HepG2 (cell line): ENCODE measurements around the gene ETV2. TPM values are rescaled to one million over a fixed set of nuclear protein-coding genes. Genes with fewer than 3 reads are reported as not detected.
A peak's percentile ranks its signal among the peaks of the same experiment; 100 is the strongest.

Experiments used
- ATAC-seq: fragments of 200-7000 bp; cut with Tn5 transposase; 3 replicates; pipeline ENCODE4 v1.9.1; 2020; ENCODE audit warnings: mild to moderate bottlenecking, moderate library complexity
- BruUV-seq: library from RNA; stranded (reverse); fragments of 400-500 nt; replicated peaks from 2 replicates; lab custom pipeline; 2021; lab: Mats Ljungman, UMichigan
- CTCF ChIA-PET: fragments of 300-600 bp; formaldehyde crosslinking; extraction: SDS; loops from one replicate; lab custom pipeline; 2021; ENCODE audit warnings: low total read pairs, inconsistent platforms, low intra/inter-chr PET ratio; lab: Yijun Ruan, JAX
- POLR2A ChIA-PET: fragments of 350-600 bp; sonication (Branson Sonifier 250); formaldehyde crosslinking; loops from one replicate; lab custom pipeline; 2020; ENCODE audit warnings: antibody characterized with exemption, inconsistent platforms; lab: Yijun Ruan, JAX
- DNase-seq: peaks from one replicate; pipeline ENCODE4 v3.0.0-alpha.2; 2015; ENCODE audit warnings: low spot score
- FAIRE-seq: peaks from 3 replicates; lab custom pipeline; 2011; peaks lifted over from hg19 to GRCh38; lab: Jason Lieb, UNC
- H2AFZ ChIP-seq: one replicate; pipeline ENCODE4 v1.6.1; 2011; ENCODE audit warnings: low read length, inconsistent platforms
- H3K27ac ChIP-seq: fragments of 300-600 bp; 3 replicates; pipeline ENCODE4 v1.8.0; 2011; ENCODE audit warnings: mixed run types, mild to moderate bottlenecking, mixed read lengths, low read length, inconsistent platforms; ENCODE audit not compliant: insufficient read depth; ENCODE audit errors: extremely low read length
- H3K27me3 ChIP-seq, 2 experiments: fragments of 200-600 bp in 1 of 2; 2 replicates in 1 of 2; 3 replicates in 1 of 2; pipeline versions ENCODE4 v1.6.0 to v1.8.0; 2011; ENCODE audit warnings: low read length in 2 of 2, mild to moderate bottlenecking in 2 of 2, moderate library complexity in 2 of 2, inconsistent platforms in 1 of 2; ENCODE audit not compliant: insufficient read depth in 2 of 2, control insufficient read depth in 1 of 2
- H3K36me3 ChIP-seq, 2 experiments: fragments of 200-600 bp in 1 of 2; replicated peaks in 1 of 2; 2 replicates in 1 of 2; 3 replicates in 1 of 2; pipeline versions ENCODE4 v1.5.1 to v1.8.0; 2011; ENCODE audit warnings: low read length in 2 of 2, inconsistent platforms in 1 of 2; ENCODE audit not compliant: insufficient read depth in 2 of 2, control insufficient read depth in 1 of 2
- H3K4me1 ChIP-seq: 2 replicates; pipeline ENCODE4 v1.5.1; 2012; ENCODE audit warnings: low read length, inconsistent platforms; ENCODE audit not compliant: insufficient read depth
- H3K4me2 ChIP-seq: 2 replicates; pipeline ENCODE4 v1.6.0; 2011; ENCODE audit warnings: low read depth, low read length, inconsistent platforms
- H3K4me3 ChIP-seq, 3 experiments: fragments of 200-600 bp in 1 of 3; sonication (generic), shearing (Covaris generic) in 1 of 3; replicated peaks in 1 of 3; 2 replicates each; pipeline ENCODE4 v1.5.1; 2011 to 2016; ENCODE audit warnings: low read length in 3 of 3, inconsistent platforms in 2 of 3, low read depth in 2 of 3, mild to moderate bottlenecking in 2 of 3, control low read depth in 1 of 3, mixed read lengths in 1 of 3; ENCODE audit not compliant: insufficient read depth in 1 of 3
- H3K79me2 ChIP-seq: one replicate; pipeline ENCODE4 v1.6.1; 2011; ENCODE audit warnings: low read length, inconsistent platforms; ENCODE audit not compliant: insufficient read depth
- H3K9ac ChIP-seq: 2 replicates; pipeline ENCODE4 v1.6.0; 2011; ENCODE audit warnings: mild to moderate bottlenecking, low read depth, low read length, inconsistent platforms; ENCODE audit not compliant: insufficient read depth
- H3K9me3 ChIP-seq: 2 replicates; pipeline ENCODE4 v1.5.1; 2012; ENCODE audit warnings: mild to moderate bottlenecking, low read length
- H4K20me1 ChIP-seq: 2 replicates; pipeline ENCODE4 v1.6.0; 2011; ENCODE audit warnings: inconsistent platforms, mild to moderate bottlenecking, low read length, moderate library complexity; ENCODE audit not compliant: insufficient read depth
- BRD4 ChIP-seq: sonication (generic); formaldehyde crosslinking; IDR thresholded peaks from 2 replicates; pipeline ENCODE4 v1.4.0; 2020; ENCODE audit warnings: missing genetic modification reagents
- CENPX ChIP-seq: sonication (generic); formaldehyde crosslinking; IDR thresholded peaks from 2 replicates; pipeline ENCODE4 v1.9.0; 2021; ENCODE audit warnings: mild to moderate bottlenecking, missing genetic modification reagents, moderate library complexity
- NFYC ChIP-seq: IDR thresholded peaks from 2 replicates; pipeline ENCODE4 v1.6.1; 2016; ENCODE audit warnings: missing genetic modification reagents, missing compliant biosample characterization
- NKX3-1 ChIP-seq: sonication (generic); formaldehyde crosslinking; IDR thresholded peaks from 2 replicates; pipeline ENCODE4 v1.5.0; 2020; ENCODE audit warnings: missing genetic modification reagents
- ZEB1 ChIP-seq: IDR thresholded peaks from 2 replicates; pipeline ENCODE4 v1.6.1; 2012; ENCODE audit warnings: mild to moderate bottlenecking, low read depth, inconsistent platforms; ENCODE audit not compliant: insufficient replicate concordance
- ZNF280B ChIP-seq: sonication (generic); formaldehyde crosslinking; IDR thresholded peaks from 2 replicates; pipeline ENCODE4 v1.5.0; 2020; ENCODE audit warnings: missing genetic modification reagents, mild to moderate bottlenecking, borderline replicate concordance
- ZNF281 ChIP-seq: sonication (generic); formaldehyde crosslinking; IDR thresholded peaks from 2 replicates; pipeline ENCODE4 v1.4.0; 2020; ENCODE audit warnings: missing genetic modification reagents, borderline replicate concordance
- ZNF616 ChIP-seq: sonication (generic); formaldehyde crosslinking; IDR thresholded peaks from 2 replicates; pipeline ENCODE4 v1.5.0; 2020; ENCODE audit warnings: low read depth, mild to moderate bottlenecking, missing genetic modification reagents
- WGBS: methylation state at CpG from one replicate; pipeline ENCODE4 v1.1.6; 2017; ENCODE audit warnings: low lambda C conversion rate; 5-methylcytosine and 5-hydroxymethylcytosine counted together
- in situ Hi-C: cut with HindIII; loops from 2 replicates; pipeline ENCODE4 v1.10.0; 2017; ENCODE audit warnings: low pct_unique_long_range_greater_than_20kb; ENCODE audit not compliant: extremely low pct_ligation_motif_present
- intact Hi-C: fragments of 100-400 bp; cut with micrococcal nuclease; formaldehyde crosslinking; loops from one replicate; pipeline ENCODE4 v1.10.0; 2022; ENCODE audit not compliant: unreplicated experiment
- polyA plus RNA-seq, 8 experiments: library from polyadenylated mRNA; depleted of rRNA in 3 of 8; stranded (reverse) in 7 of 8; unstranded in 1 of 8; fragments of >200 nt; fragmentation: Illumina TruSeq in 4 of 8; extraction: Trizol in 4 of 8; gene quantifications; 2 replicates each; pipeline versions ENCODE4 v1.2.1 to v1.2.3, GENCODE V29; 2011 to 2016; ENCODE audit warnings: low read depth in 4 of 8, missing spikeins in 1 of 8, mixed read lengths in 1 of 8; ENCODE audit not compliant: insufficient read depth in 1 of 8
- total RNA-seq, 5 experiments: library from RNA; depleted of rRNA; stranded (reverse); fragments of >200 nt; fragmentation: Illumina TruSeq; extraction: Trizol; gene quantifications; 2 replicates each; pipeline ENCODE4 v1.2.3, GENCODE V29; 2016; ENCODE audit warnings: low read depth in 1 of 5

Gene ETV2
- total and polyA plus RNA-seq, 2 of the 13 experiments (the other 11 are each of a cell fraction or from before 2014, with no cell fraction given) = 0.07 to 0.20 TPM

- H3K9me3 ChIP-seq = no peaks in the 10 kb centered on the region
- H3K4me3 ChIP-seq = no peak overlapping the region
- H3K9ac ChIP-seq = no peak overlapping the region
- DNase-seq = no peak
- TF ChIP-seq NKX3-1 (CRISPR knock-in tag) (no peak), ZNF616 (no peak), ZEB1 (no peak), CENPX (CRISPR knock-in tag) (no peak), ZNF280B (CRISPR knock-in tag) (no peak), ZNF281 (CRISPR knock-in tag) (no peak), BRD4 (CRISPR knock-in tag) (no peak), NFYC (no peak)
- POLR2A ChIA-PET = no interaction called here
- WGBS = 98% methylated on average over 6 of the region's 6 CpGs
- no peaks in the 10 kb centered on the region; a peak in 1 of 5 replicates for H3K27me3 ChIP-seq
- no peak overlapping the region for H2AFZ ChIP-seq
- no peak for FAIRE-seq
- ATAC-seq = no peak
- intact Hi-C loops = no loop called here
- H3K79me2 ChIP-seq = no peaks in the 10 kb centered on the region
- TSS peak; percentile 33 for BruUV-seq
- H3K36me3 ChIP-seq = peaks cover 0 to 2% of the 10 kb centered on the region in 2 experiments; a peak in 1 of 5 replicates
- in situ Hi-C loops = no loop called here
- no peak overlapping the region for H3K27ac ChIP-seq
- H3K4me2 ChIP-seq = no peak overlapping the region
- H3K4me1 ChIP-seq = peaks cover 18% of the 10 kb centered on the region
- CTCF ChIA-PET = no interaction called here
- no peaks in the 10 kb centered on the region for H4K20me1 ChIP-seq
Observed at GRCh38 chr19:35623327-35624010, 18.1 kb upstream of the ETV2 start.
